HepG2 (cell line): ENCODE data around the gene TAMALIN. TPM values are rescaled to one million over a fixed set of nuclear protein-coding genes. Genes with fewer than 3 reads are reported as not detected.

ENCODE experiments used
- ARNT2 ChIP-seq: sonication (generic); formaldehyde crosslinking; IDR thresholded peaks from 2 replicates; pipeline ENCODE4 v1.8.0; 2022; ENCODE audit warnings: mild to moderate bottlenecking, low read depth, missing genetic modification reagents, moderate library complexity
- CREM ChIP-seq, 2 experiments: sonication (generic) in 1 of 2; formaldehyde crosslinking in 1 of 2; IDR thresholded peaks; 2 replicates each; pipeline versions ENCODE4 v1.4.0 to v1.6.1; 2016 to 2020; ENCODE audit warnings: antibody characterized with exemption in 1 of 2, mild to moderate bottlenecking in 1 of 2, missing genetic modification reagents in 1 of 2
- MEF2D ChIP-seq: sonication (generic); formaldehyde crosslinking; IDR thresholded peaks from 2 replicates; pipeline ENCODE4 v1.5.1; 2020; ENCODE audit warnings: mild to moderate bottlenecking, missing genetic modification reagents
- MXD1 ChIP-seq: sonication (generic); formaldehyde crosslinking; IDR thresholded peaks from 2 replicates; pipeline ENCODE4 v1.4.0; 2020; ENCODE audit warnings: mild to moderate bottlenecking, missing genetic modification reagents
- MZF1 ChIP-seq: sonication (generic); formaldehyde crosslinking; IDR thresholded peaks from 2 replicates; pipeline ENCODE4 v1.8.1; 2023; ENCODE audit warnings: mild to moderate bottlenecking, missing genetic modification reagents, borderline replicate concordance
- SP1 ChIP-seq, 2 experiments: fragments of 450-650 bp in 1 of 2; sonication (generic) in 1 of 2; formaldehyde crosslinking in 1 of 2; IDR thresholded peaks; 2 replicates each; pipeline versions ENCODE4 v1.4.0 to v1.6.1; 2016 to 2020; ENCODE audit warnings: missing genetic modification reagents in 1 of 2
- ZNF138 ChIP-seq: sonication (generic); formaldehyde crosslinking; IDR thresholded peaks from 2 replicates; pipeline ENCODE4 v1.5.0; 2020; ENCODE audit warnings: mild to moderate bottlenecking, low read depth, missing genetic modification reagents
- ZNF556 ChIP-seq: sonication (generic); formaldehyde crosslinking; IDR thresholded peaks from 2 replicates; pipeline ENCODE4 v1.4.0; 2020; ENCODE audit warnings: mild to moderate bottlenecking, missing genetic modification reagents, borderline replicate concordance
- ZNF572 ChIP-seq: sonication (generic); formaldehyde crosslinking; IDR thresholded peaks from 2 replicates; pipeline ENCODE4 v1.5.1; 2020; ENCODE audit warnings: mild to moderate bottlenecking, missing genetic modification reagents
- ZNF607 ChIP-seq: sonication (generic); formaldehyde crosslinking; IDR thresholded peaks from 2 replicates; pipeline ENCODE4 v1.5.1; 2020; ENCODE audit warnings: missing genetic modification reagents, mild to moderate bottlenecking, borderline replicate concordance
- polyA plus RNA-seq, 8 experiments: library from polyadenylated mRNA; depleted of rRNA in 3 of 8; stranded (reverse) in 7 of 8; unstranded in 1 of 8; fragments of >200 nt; fragmentation: Illumina TruSeq in 4 of 8; extraction: Trizol in 4 of 8; gene quantifications; 2 replicates each; pipeline versions ENCODE4 v1.2.1 to v1.2.3, GENCODE V29; 2011 to 2016; ENCODE audit warnings: low read depth in 4 of 8, missing spikeins in 1 of 8, mixed read lengths in 1 of 8; ENCODE audit not compliant: insufficient read depth in 1 of 8
- total RNA-seq, 5 experiments: library from RNA; depleted of rRNA; stranded (reverse); fragments of >200 nt; fragmentation: Illumina TruSeq; extraction: Trizol; gene quantifications; 2 replicates each; pipeline ENCODE4 v1.2.3, GENCODE V29; 2016; ENCODE audit warnings: low read depth in 1 of 5
- TF ChIP-seq, protein P1 (sequence below): sonication (generic); formaldehyde crosslinking; IDR thresholded peaks from 2 replicates; pipeline ENCODE4 v1.5.0; 2020; ENCODE audit warnings: mild to moderate bottlenecking, missing genetic modification reagents, borderline replicate concordance
- TF ChIP-seq, protein P2 (sequence below), 2 experiments: sonication (generic) in 1 of 2; formaldehyde crosslinking in 1 of 2; IDR thresholded peaks; 2 replicates each; pipeline versions ENCODE4 v1.4.0 to v1.6.1; 2016 to 2020; ENCODE audit warnings: borderline replicate concordance in 1 of 2, low read depth in 1 of 2, mild to moderate bottlenecking in 1 of 2, missing genetic modification reagents in 1 of 2
- TF ChIP-seq, protein P3 (sequence below): fragments of 450-650 bp; IDR thresholded peaks from 2 replicates; pipeline ENCODE4 v1.6.1; 2016
- TF ChIP-seq, protein P4 (sequence below): conservative IDR thresholded peaks from 2 replicates; pipeline ENCODE4 v1.6.1; 2018; ENCODE audit warnings: missing genetic modification reagents

Gene TAMALIN
- total and polyA plus RNA-seq, 2 of the 13 experiments (the other 11 are each of a cell fraction or from before 2014, with no cell fraction given), result 2.9 to 10.9 TPM

GRCh38 chr12:52062167-52063081, 55.7 kb downstream of the TAMALIN start (continued):
- TF ChIP-seq MZF1 (CRISPR knock-in tag) (no peak), CREM (IDR thresholded peaks at IDR 0.05) (no peak), CREM (CRISPR knock-in tag; IDR thresholded peaks at IDR 0.05) (no peak), MXD1 (CRISPR knock-in tag) (peak; percentile 41; the same call in 1 of the 2 replicates), ARNT2 (CRISPR knock-in tag) (no peak), ZNF607 (CRISPR knock-in tag) (no peak), ZNF138 (CRISPR knock-in tag) (no peak), ZNF572 (CRISPR knock-in tag) (0 out of 2 replicates have a peak, but pooled peaks have one; percentile 51), MEF2D (CRISPR knock-in tag) (0 out of 2 replicates have a peak, but pooled peaks have one; percentile 21), SP1 (IDR thresholded peaks at IDR 0.05) (no peak), SP1 (CRISPR knock-in tag; IDR thresholded peaks at IDR 0.05) (no peak), ZNF556 (CRISPR knock-in tag) (0 out of 2 replicates have a peak, but pooled peaks have one; percentile 64)
- TF ChIP-seq, protein P1, sequence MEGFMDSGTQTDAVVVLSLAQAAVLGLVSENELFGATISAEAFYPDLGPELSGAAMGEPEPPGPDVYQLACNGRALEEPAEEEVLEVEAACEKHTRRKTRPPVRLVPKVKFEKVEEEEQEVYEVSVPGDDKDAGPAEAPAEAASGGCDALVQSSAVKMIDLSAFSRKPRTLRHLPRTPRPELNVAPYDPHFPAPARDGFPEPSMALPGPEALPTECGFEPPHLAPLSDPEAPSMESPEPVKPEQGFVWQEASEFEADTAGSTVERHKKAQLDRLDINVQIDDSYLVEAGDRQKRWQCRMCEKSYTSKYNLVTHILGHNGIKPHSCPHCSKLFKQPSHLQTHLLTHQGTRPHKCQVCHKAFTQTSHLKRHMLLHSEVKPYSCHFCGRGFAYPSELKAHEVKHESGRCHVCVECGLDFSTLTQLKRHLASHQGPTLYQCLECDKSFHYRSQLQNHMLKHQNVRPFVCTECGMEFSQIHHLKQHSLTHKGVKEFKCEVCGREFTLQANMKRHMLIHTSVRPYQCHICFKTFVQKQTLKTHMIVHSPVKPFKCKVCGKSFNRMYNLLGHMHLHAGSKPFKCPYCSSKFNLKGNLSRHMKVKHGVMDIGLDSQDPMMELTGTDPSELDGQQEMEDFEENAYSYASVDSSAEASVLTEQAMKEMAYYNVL (CRISPR knock-in tag), result 0 out of 2 replicates have a peak, but pooled peaks have one; percentile 43
- TF ChIP-seq, protein P2, sequence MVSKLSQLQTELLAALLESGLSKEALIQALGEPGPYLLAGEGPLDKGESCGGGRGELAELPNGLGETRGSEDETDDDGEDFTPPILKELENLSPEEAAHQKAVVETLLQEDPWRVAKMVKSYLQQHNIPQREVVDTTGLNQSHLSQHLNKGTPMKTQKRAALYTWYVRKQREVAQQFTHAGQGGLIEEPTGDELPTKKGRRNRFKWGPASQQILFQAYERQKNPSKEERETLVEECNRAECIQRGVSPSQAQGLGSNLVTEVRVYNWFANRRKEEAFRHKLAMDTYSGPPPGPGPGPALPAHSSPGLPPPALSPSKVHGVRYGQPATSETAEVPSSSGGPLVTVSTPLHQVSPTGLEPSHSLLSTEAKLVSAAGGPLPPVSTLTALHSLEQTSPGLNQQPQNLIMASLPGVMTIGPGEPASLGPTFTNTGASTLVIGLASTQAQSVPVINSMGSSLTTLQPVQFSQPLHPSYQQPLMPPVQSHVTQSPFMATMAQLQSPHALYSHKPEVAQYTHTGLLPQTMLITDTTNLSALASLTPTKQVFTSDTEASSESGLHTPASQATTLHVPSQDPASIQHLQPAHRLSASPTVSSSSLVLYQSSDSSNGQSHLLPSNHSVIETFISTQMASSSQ (IDR thresholded peaks at IDR 0.05; ENCODE audit: low read depth), result no peak
- TF ChIP-seq, protein P2 (CRISPR knock-in tag; IDR thresholded peaks at IDR 0.05; ENCODE audit: borderline replicate concordance), result 0 out of 2 replicates have a peak, but pooled peaks have one; percentile 31
- TF ChIP-seq, protein P3, sequence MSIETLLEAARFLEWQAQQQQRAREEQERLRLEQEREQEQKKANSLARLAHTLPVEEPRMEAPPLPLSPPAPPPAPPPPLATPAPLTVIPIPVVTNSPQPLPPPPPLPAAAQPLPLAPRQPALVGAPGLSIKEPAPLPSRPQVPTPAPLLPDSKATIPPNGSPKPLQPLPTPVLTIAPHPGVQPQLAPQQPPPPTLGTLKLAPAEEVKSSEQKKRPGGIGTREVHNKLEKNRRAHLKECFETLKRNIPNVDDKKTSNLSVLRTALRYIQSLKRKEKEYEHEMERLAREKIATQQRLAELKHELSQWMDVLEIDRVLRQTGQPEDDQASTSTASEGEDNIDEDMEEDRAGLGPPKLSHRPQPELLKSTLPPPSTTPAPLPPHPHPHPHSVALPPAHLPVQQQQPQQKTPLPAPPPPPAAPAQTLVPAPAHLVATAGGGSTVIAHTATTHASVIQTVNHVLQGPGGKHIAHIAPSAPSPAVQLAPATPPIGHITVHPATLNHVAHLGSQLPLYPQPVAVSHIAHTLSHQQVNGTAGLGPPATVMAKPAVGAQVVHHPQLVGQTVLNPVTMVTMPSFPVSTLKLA, result no peak
- TF ChIP-seq, protein P4, sequence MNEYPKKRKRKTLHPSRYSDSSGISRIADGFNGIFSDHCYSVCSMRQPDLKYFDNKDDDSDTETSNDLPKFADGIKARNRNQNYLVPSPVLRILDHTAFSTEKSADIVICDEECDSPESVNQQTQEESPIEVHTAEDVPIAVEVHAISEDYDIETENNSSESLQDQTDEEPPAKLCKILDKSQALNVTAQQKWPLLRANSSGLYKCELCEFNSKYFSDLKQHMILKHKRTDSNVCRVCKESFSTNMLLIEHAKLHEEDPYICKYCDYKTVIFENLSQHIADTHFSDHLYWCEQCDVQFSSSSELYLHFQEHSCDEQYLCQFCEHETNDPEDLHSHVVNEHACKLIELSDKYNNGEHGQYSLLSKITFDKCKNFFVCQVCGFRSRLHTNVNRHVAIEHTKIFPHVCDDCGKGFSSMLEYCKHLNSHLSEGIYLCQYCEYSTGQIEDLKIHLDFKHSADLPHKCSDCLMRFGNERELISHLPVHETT, result no peak
